Activated CD4-positive, alpha-beta T cell treated with anti-CD3 and anti-CD28 coated beads, Interleukin-2, amount 10 ng/mL, durations not matched to agents 24 days and 14 days (primary cell): ENCODE data around the gene CLEC9A. TPM values are rescaled to one million over a fixed set of nuclear protein-coding genes. Genes with fewer than 3 reads are reported as not detected.

ENCODE experiments used
- DNase-seq: peaks from one replicate; pipeline ENCODE4 v3.0.0; 2022
- H3K27ac Mint-ChIP-seq: one replicate; pipeline ENCODE4 v1.8.0; 2022; ENCODE audit warnings: mild to moderate bottlenecking, mixed read lengths
- H3K27me3 Mint-ChIP-seq: one replicate; pipeline ENCODE4 v1.8.0; 2022; ENCODE audit warnings: mixed read lengths
- H3K36me3 Mint-ChIP-seq: one replicate; pipeline ENCODE4 v1.8.0; 2022; ENCODE audit warnings: low read depth, mild to moderate bottlenecking, mixed read lengths
- H3K4me1 Mint-ChIP-seq: one replicate; pipeline ENCODE4 v1.8.0; 2021; ENCODE audit warnings: mixed read lengths
- H3K4me3 Mint-ChIP-seq: one replicate; pipeline ENCODE4 v1.8.0; 2022; ENCODE audit warnings: mild to moderate bottlenecking, moderate library complexity, mixed read lengths
- H3K9me3 Mint-ChIP-seq: one replicate; pipeline ENCODE4 v1.8.0; 2021; ENCODE audit warnings: mixed read lengths
- intact Hi-C: fragments of 100-400 bp; cut with micrococcal nuclease; formaldehyde crosslinking; loops from one replicate; pipeline ENCODE4 v1.15.1; 2023
- total RNA-seq: library from RNA; stranded (reverse); gene quantifications from 2 replicates; pipeline ENCODE4 v1.2.3, GENCODE V29; 2022

CLEC9A gene
- total RNA-seq, 1 donor from 2014 or later: not detected

- no peak overlapping the region for H3K27ac Mint-ChIP-seq
- H3K4me1 Mint-ChIP-seq: no peaks in the 10 kb centered on the region
- intact Hi-C loops: no loop called here
- no peaks in the 10 kb centered on the region for H3K36me3 Mint-ChIP-seq
- H3K4me3 Mint-ChIP-seq: no peak overlapping the region
- DNase-seq: no peak
- H3K9me3 Mint-ChIP-seq: peaks cover 20% of the 10 kb centered on the region
- peaks cover 19% of the 10 kb centered on the region for H3K27me3 Mint-ChIP-seq
Measured at GRCh38 chr12:10101648-10102220, 71.3 kb downstream of the CLEC9A start.

- Mint-ChIP-seq H3K9me3 (peaks cover 25% of the 10 kb centered on the region), H3K36me3 (no peaks in the 10 kb centered on the region), H3K4me1 (no peaks in the 10 kb centered on the region), H3K4me3 (no peak overlapping the region), H3K27me3 (peaks cover 22% of the 10 kb centered on the region), H3K27ac (no peak overlapping the region)
- intact Hi-C loops: no loop called here
- no peak for DNase-seq
Measured at GRCh38 chr12:10102322-10102721, 71.8 kb downstream of the CLEC9A start.

- no peak for DNase-seq
- peaks cover 22% of the 10 kb centered on the region for H3K27me3 Mint-ChIP-seq
Measured at GRCh38 chr12:10110256-10110844, 79.9 kb downstream of the CLEC9A start.

GRCh38 chr12:10111451-10111850 is 81.0 kb downstream of the CLEC9A start:
- H3K36me3 Mint-ChIP-seq: no peaks in the 10 kb centered on the region
- DNase-seq: no peak
- no peak overlapping the region for H3K27ac Mint-ChIP-seq
- no peaks in the 10 kb centered on the region for H3K4me1 Mint-ChIP-seq
- no peak overlapping the region for H3K4me3 Mint-ChIP-seq
- peaks cover 7% of the 10 kb centered on the region for H3K9me3 Mint-ChIP-seq
- H3K27me3 Mint-ChIP-seq: peaks cover 15% of the 10 kb centered on the region
- intact Hi-C loops: no loop called here

More at GRCh38 chr12:10110256-10110844, 79.9 kb downstream of the CLEC9A start:
- H3K27ac Mint-ChIP-seq: no peak overlapping the region
- no peaks in the 10 kb centered on the region for H3K36me3 Mint-ChIP-seq
- no peaks in the 10 kb centered on the region for H3K4me1 Mint-ChIP-seq
- H3K9me3 Mint-ChIP-seq: peaks cover 18% of the 10 kb centered on the region
- H3K4me3 Mint-ChIP-seq: no peak overlapping the region
- intact Hi-C loops: no loop called here

GRCh38 chr12:10113075-10113474 is 82.6 kb downstream of the CLEC9A start:
- DNase-seq: no peak
- no peaks in the 10 kb centered on the region for H3K4me1 Mint-ChIP-seq
- no peaks in the 10 kb centered on the region for H3K9me3 Mint-ChIP-seq
- intact Hi-C loops: no loop called here
- H3K4me3 Mint-ChIP-seq: no peak overlapping the region
- no peak overlapping the region for H3K27ac Mint-ChIP-seq
- peaks cover 8% of the 10 kb centered on the region for H3K27me3 Mint-ChIP-seq
- no peaks in the 10 kb centered on the region for H3K36me3 Mint-ChIP-seq

- H3K4me1 Mint-ChIP-seq: no peaks in the 10 kb centered on the region
- intact Hi-C loops: no loop called here
- no peaks in the 10 kb centered on the region for H3K9me3 Mint-ChIP-seq
- no peak for DNase-seq
- peaks cover 10% of the 10 kb centered on the region for H3K27me3 Mint-ChIP-seq
- H3K4me3 Mint-ChIP-seq: no peak overlapping the region
- no peaks in the 10 kb centered on the region for H3K36me3 Mint-ChIP-seq
- H3K27ac Mint-ChIP-seq: no peak overlapping the region
Measured at GRCh38 chr12:10113920-10114319, 83.4 kb downstream of the CLEC9A start.

- DNase-seq: no peak
- intact Hi-C loops: no loop called here
- H3K4me3 Mint-ChIP-seq: no peak overlapping the region
- H3K27ac Mint-ChIP-seq: no peak overlapping the region
- H3K36me3 Mint-ChIP-seq: no peaks in the 10 kb centered on the region
- H3K27me3 Mint-ChIP-seq: peaks cover 17% of the 10 kb centered on the region
- H3K9me3 Mint-ChIP-seq: no peaks in the 10 kb centered on the region
- no peaks in the 10 kb centered on the region for H3K4me1 Mint-ChIP-seq
Measured at GRCh38 chr12:10115311-10115710, 84.8 kb downstream of the CLEC9A start.

Other genes with a start within 250 kb of the CLEC9A start
- gene KLRF1, start 203.2 kb upstream of the CLEC9A start, total RNA-seq: not detected in 2 replicates
- gene CLEC2B, start 161.3 kb upstream of the CLEC9A start, total RNA-seq: 13.0 and 13.1 TPM in 2 replicates
- not detected in 2 replicates for gene KLRF2, start 149.2 kb upstream of the CLEC9A start, total RNA-seq
- not detected in 2 replicates for gene CLEC2A, start 98.3 kb upstream of the CLEC9A start, total RNA-seq
- 0.28 TPM in 1 of 2 replicates, not detected in the other for gene CLEC12A, start 59.3 kb upstream of the CLEC9A start, total RNA-seq
- not detected in 2 replicates for gene CLEC1B, start 31.6 kb upstream of the CLEC9A start, total RNA-seq
- not detected in 2 replicates for gene CLEC12B, start 20.1 kb upstream of the CLEC9A start, total RNA-seq
- not detected in 2 replicates for gene CLEC1A, start 68.3 kb downstream of the CLEC9A start, total RNA-seq
- gene CLEC7A, start 99.5 kb downstream of the CLEC9A start, total RNA-seq: not detected in 2 replicates
- gene OLR1, start 141.4 kb downstream of the CLEC9A start, total RNA-seq: not detected in 2 replicates
- not detected in 2 replicates for gene TMEM52B, start 148.3 kb downstream of the CLEC9A start, total RNA-seq
- 1.5 and 2.6 TPM in 2 replicates for gene GABARAPL1, start 182.2 kb downstream of the CLEC9A start, total RNA-seq